ENCODE data around the gene MAML2.

DNA sequence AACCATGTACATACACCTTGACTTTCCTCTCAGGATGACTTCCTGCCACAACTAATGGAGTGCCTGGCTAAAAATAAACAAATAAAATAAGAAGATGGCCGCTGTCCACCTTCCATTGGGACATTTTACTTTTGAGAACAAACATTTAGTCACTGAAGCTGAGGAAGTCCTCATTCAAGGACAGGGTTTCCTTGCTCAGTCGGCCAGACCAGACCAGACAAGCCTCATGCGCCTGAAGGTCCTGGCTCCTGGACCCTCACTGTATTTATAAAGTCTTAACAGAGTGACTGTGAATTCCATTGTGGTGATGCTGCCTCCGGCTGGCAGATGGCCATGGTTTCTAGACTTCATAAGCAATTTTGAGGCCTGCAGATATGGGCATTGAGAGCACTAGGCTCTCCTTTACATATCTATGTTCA lies 114.5 kb downstream of the MAML2 start:
- TF ChIP-seq, protein P1, sequence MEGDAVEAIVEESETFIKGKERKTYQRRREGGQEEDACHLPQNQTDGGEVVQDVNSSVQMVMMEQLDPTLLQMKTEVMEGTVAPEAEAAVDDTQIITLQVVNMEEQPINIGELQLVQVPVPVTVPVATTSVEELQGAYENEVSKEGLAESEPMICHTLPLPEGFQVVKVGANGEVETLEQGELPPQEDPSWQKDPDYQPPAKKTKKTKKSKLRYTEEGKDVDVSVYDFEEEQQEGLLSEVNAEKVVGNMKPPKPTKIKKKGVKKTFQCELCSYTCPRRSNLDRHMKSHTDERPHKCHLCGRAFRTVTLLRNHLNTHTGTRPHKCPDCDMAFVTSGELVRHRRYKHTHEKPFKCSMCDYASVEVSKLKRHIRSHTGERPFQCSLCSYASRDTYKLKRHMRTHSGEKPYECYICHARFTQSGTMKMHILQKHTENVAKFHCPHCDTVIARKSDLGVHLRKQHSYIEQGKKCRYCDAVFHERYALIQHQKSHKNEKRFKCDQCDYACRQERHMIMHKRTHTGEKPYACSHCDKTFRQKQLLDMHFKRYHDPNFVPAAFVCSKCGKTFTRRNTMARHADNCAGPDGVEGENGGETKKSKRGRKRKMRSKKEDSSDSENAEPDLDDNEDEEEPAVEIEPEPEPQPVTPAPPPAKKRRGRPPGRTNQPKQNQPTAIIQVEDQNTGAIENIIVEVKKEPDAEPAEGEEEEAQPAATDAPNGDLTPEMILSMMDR (conservative IDR thresholded peaks at IDR 0.05; ENCODE audit: low read depth in 2 of 2), result no peak
- TF ChIP-seq, protein P2, sequence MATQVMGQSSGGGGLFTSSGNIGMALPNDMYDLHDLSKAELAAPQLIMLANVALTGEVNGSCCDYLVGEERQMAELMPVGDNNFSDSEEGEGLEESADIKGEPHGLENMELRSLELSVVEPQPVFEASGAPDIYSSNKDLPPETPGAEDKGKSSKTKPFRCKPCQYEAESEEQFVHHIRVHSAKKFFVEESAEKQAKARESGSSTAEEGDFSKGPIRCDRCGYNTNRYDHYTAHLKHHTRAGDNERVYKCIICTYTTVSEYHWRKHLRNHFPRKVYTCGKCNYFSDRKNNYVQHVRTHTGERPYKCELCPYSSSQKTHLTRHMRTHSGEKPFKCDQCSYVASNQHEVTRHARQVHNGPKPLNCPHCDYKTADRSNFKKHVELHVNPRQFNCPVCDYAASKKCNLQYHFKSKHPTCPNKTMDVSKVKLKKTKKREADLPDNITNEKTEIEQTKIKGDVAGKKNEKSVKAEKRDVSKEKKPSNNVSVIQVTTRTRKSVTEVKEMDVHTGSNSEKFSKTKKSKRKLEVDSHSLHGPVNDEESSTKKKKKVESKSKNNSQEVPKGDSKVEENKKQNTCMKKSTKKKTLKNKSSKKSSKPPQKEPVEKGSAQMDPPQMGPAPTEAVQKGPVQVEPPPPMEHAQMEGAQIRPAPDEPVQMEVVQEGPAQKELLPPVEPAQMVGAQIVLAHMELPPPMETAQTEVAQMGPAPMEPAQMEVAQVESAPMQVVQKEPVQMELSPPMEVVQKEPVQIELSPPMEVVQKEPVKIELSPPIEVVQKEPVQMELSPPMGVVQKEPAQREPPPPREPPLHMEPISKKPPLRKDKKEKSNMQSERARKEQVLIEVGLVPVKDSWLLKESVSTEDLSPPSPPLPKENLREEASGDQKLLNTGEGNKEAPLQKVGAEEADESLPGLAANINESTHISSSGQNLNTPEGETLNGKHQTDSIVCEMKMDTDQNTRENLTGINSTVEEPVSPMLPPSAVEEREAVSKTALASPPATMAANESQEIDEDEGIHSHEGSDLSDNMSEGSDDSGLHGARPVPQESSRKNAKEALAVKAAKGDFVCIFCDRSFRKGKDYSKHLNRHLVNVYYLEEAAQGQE (IDR thresholded peaks at IDR 0.05; ENCODE audit: unreplicated experiment), result no peak
- no peak for TF ChIP-seq EZH2phosphoT487 (IDR thresholded peaks at IDR 0.05; ENCODE audit: unreplicated experiment)
- TF ChIP-seq EZH2 (IDR thresholded peaks at IDR 0.05; ENCODE audit: low read depth, unreplicated experiment), result no peak
- TF ChIP-seq POLR2AphosphoS5 (IDR thresholded peaks at IDR 0.05; ENCODE audit: low read depth), result no peak
- no peak for TF ChIP-seq CREB1 (CRISPR knock-in tag; IDR thresholded peaks at IDR 0.05; ENCODE audit: low read depth)
- TF ChIP-seq ZNF331 (CRISPR knock-in tag; IDR thresholded peaks at IDR 0.05; ENCODE audit: low read depth), result no peak
- no peak for TF ChIP-seq JUNB (IDR thresholded peaks at IDR 0.05; ENCODE audit: unreplicated experiment)
- TF ChIP-seq, protein P3, sequence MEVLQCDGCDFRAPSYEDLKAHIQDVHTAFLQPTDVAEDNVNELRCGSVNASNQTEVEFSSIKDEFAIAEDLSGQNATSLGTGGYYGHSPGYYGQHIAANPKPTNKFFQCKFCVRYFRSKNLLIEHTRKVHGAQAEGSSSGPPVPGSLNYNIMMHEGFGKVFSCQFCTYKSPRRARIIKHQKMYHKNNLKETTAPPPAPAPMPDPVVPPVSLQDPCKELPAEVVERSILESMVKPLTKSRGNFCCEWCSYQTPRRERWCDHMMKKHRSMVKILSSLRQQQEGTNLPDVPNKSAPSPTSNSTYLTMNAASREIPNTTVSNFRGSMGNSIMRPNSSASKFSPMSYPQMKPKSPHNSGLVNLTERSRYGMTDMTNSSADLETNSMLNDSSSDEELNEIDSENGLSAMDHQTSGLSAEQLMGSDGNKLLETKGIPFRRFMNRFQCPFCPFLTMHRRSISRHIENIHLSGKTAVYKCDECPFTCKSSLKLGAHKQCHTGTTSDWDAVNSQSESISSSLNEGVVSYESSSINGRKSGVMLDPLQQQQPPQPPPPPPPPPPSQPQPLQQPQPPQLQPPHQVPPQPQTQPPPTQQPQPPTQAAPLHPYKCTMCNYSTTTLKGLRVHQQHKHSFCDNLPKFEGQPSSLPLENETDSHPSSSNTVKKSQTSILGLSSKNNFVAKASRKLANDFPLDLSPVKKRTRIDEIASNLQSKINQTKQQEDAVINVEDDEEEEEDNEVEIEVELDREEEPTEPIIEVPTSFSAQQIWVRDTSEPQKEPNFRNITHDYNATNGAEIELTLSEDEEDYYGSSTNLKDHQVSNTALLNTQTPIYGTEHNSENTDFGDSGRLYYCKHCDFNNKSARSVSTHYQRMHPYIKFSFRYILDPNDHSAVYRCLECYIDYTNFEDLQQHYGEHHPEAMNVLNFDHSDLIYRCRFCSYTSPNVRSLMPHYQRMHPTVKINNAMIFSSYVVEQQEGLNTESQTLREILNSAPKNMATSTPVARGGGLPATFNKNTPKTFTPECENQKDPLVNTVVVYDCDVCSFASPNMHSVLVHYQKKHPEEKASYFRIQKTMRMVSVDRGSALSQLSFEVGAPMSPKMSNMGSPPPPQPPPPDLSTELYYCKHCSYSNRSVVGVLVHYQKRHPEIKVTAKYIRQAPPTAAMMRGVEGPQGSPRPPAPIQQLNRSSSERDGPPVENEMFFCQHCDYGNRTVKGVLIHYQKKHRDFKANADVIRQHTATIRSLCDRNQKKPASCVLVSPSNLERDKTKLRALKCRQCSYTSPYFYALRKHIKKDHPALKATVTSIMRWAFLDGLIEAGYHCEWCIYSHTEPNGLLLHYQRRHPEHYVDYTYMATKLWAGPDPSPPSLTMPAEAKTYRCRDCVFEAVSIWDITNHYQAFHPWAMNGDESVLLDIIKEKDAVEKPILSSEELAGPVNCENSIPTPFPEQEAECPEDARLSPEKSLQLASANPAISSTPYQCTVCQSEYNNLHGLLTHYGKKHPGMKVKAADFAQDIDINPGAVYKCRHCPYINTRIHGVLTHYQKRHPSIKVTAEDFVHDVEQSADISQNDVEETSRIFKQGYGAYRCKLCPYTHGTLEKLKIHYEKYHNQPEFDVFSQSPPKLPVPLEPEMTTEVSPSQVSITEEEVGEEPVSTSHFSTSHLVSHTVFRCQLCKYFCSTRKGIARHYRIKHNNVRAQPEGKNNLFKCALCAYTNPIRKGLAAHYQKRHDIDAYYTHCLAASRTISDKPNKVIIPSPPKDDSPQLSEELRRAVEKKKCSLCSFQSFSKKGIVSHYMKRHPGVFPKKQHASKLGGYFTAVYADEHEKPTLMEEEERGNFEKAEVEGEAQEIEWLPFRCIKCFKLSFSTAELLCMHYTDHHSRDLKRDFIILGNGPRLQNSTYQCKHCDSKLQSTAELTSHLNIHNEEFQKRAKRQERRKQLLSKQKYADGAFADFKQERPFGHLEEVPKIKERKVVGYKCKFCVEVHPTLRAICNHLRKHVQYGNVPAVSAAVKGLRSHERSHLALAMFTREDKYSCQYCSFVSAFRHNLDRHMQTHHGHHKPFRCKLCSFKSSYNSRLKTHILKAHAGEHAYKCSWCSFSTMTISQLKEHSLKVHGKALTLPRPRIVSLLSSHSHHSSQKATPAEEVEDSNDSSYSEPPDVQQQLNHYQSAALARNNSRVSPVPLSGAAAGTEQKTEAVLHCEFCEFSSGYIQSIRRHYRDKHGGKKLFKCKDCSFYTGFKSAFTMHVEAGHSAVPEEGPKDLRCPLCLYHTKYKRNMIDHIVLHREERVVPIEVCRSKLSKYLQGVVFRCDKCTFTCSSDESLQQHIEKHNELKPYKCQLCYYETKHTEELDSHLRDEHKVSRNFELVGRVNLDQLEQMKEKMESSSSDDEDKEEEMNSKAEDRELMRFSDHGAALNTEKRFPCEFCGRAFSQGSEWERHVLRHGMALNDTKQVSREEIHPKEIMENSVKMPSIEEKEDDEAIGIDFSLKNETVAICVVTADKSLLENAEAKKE (CRISPR knock-in tag; IDR thresholded peaks at IDR 0.05), result no peak

Data from GM23338 (cell line).